ENCODE data around the gene MLPH.

DNA sequence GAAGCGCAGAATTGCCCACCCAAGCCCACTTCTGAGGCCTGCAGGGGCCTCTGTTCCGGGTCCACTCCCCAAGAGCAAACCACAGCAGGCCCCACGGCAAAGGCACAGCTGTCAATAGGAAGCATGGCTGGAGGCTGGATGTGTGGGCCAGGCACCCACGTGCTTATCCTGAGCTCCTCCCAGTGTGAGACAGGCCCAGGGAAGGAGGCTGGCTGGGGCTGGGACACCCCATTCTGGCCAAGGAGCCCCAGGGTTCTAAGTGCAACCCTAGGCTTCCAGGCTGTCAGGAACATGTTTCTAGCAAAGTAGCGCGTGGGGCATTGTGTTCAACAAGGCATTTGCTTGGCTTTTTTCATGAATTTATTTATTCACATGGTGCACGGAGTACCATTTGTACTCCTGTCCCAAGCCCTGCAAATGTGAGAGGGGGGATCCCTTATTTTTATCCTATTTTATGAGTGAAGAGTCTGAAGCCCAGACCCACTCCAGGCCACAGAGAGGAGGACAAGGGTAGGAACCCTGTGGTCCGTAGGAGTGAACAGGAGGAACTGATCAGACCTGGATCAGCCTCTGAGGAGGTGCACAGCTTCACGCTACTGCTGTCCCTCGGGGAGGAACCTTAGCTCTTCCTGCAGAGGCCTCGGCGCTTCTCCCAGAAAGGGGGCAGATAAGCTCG is 109.6 kb downstream of the MLPH start:
- TF ChIP-seq POLR2A (IDR thresholded peaks at IDR 0.05; ENCODE audit: low read length) (no peak), GATA1 (IDR thresholded peaks at IDR 0.05; ENCODE audit: low read depth, low read length) (no peak)

Data from erythroblast (primary cell).